Activated T-cell treated with anti-CD3 and anti-CD28 coated beads, Interleukin-2, amount 50 U/mL, for 1 hour (primary cell): ENCODE measurements around the gene AKR1C1.
"Not testable (repeated sequence)": the region's sequence is repeated elsewhere in the genome, so short reads cannot be mapped to it uniquely, and the experiment has no call there.

Experiments
- DNase-seq: peaks from one replicate; pipeline ENCODE4 v3.0.0-alpha.2; 2020

AKR1C1 gene

DNA sequence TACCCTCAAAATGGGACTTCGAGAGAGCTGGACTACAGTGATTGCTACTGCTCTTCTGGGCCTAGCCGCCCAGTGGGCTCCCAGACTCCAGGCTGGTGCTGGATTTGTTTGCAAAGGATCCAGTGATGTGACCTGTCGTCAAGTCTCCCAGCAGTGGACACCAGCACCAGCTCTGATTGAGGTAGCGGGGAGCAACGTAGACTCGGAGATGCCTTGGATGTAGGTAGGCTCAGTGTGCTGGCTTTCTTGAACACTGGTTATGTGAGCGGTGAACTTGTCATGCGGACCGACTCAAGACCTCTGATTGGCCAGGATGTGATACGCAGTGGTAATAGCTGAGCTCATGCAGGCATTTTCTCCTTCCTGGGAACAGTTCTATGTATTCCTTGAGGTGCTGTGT, 21.0 kb downstream of the AKR1C1 start:
- DNase-seq = no peak

DNA sequence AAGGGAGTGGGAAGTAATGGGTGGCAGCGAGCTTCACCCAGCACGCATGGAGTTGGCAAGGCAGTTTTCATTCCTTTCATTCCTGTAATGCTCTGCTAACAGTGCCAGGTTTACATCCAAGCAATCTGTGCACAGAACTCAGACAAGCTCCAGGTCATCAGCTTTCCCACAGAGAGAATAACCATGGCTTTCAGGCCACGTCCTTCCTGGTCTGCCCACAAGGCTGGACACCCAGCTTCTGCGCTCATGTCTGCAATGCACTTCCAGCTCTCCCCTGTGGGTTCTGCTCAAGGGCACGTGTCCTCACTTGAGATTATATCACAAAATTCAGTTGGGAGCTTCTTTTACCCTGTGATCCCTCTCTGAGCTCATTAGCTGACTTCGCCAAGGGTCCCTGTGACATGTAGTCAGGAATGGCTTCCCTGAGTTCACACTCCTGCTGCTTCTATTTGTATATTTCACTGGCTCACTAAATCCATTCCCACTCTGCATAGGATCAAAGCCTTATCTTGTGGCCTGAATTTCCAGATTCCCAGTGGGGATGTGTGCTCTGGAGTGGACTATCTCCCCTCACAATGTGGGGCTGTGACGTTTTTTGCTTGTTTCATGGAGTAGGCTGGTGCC, 21.9 kb downstream of the AKR1C1 start:
- DNase-seq = no peak

DNA sequence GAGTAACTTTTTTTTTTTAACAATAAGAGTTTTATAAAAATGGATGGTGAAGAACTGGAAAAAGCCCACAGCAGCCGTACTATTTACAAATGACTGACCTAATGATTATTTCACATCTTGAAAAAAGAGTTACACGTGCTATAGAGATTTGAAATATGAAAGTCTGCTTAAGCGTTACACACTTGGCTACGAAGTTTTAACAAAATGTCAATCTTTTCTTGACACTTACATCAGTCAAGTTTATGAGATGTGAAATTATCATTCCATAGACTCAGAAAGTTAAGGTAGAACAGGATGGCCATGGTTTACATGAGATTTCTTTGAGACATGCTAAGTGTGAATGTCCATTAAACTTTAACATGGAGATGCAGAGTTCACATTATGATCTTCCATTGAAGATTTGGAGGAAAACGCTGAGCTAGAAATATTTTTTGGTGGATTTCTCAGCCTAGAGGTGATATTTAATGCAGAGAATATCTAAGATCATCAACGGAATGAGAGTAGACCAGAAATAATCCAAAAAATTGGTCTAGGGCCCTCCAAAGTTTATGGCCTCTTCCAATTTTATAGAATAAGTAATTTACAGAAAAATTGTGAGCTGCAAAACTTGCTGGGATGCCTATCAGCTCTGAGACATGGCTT, 24.9 kb downstream of the AKR1C1 start:
- DNase-seq = not testable (repeated sequence)

GRCh38 chr10:4990217-4990616, 27.0 kb downstream of the AKR1C1 start:
- no peak for DNase-seq

- DNase-seq = not testable (repeated sequence)
These were observed 28.2 kb downstream of the AKR1C1 start for GRCh38 chr10:4991463-4991862.

DNA sequence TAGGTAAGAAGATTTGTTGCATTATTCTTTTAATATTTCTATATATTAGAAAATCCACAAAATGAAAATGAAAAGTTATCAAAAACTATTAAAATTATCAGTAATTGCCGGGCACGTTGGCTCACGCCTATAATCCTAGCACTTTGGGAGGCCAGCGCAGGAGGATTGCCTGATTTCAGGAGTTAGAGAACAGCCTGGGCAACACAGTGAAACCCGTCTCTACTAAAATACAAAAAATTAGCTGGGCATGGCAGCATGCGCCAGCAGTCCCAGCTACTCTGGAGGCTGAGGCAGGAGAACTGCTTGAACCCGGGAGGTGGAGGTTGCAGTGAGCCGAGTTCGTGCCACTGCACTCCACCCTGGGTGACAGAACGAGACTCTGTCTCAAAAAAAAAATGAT, 29.3 kb downstream of the AKR1C1 start:
- DNase-seq = not testable (repeated sequence)

DNA sequence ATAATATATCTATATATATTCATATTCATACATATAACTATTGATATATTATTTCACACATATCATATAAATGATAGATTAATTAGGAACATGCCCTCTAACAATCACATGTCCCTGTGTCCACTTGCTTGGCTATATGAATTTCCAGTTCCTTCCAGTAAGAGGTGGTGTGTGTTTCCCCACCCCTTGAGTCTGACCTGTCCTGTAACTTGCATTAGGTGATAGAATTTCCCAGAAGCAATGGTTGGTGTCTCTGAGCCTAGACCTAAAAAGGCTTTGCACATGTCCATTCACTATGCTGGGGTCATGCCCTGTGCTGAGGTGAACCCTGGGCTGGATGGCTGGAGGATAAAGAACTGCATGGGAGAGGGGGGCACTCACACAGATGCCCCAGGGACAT, 31.0 kb downstream of the AKR1C1 start:
- DNase-seq = not testable (repeated sequence)

GRCh38 chr10:4998671-4999070, 35.5 kb downstream of the AKR1C1 start:
- DNase-seq = no peak

DNA sequence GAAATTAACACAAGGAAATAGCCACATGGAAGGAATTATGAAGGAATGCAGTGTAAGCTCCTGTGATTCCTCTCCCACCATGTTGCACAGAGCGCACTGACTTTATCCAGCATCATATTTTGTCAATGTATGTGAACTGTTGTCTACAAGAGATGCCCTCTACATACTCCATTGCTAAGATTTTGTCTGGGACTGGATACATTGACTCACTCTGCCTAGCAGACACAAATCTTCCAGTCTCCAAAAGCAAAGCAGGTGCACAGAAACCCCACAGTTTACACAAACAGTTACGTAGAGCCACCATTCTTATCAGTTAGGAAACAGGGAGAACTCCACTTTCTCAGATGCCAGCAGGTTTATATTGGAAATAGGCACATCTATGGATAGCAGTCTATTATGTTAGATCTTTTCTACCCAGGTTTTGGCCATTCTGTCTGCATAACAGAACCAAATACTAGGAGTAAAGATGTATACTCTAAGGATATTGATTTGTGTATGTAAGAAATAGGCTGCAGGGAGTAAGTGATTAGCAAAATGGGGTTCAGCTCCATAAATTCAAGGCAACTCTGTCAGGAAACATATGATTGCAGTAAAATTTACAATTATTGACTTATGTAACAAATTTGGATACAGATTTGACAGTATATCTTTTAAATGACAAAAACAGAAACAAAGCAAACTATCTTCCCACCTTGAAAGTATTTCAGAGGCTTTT, 39.0 kb downstream of the AKR1C1 start:
- DNase-seq = no peak

- DNase-seq = not testable (repeated sequence)
These were observed 40.2 kb downstream of the AKR1C1 start, which contains the start of gene AKR1C2 for GRCh38 chr10:5003127-5004029. Gene AKR1C2 (minus strand): TSS chr10:5003857. CDS start chr10:5003835, 22 bp downstream.

- not testable (repeated sequence) for DNase-seq
These were observed 40.8 kb downstream of the AKR1C1 start for GRCh38 chr10:5004030-5004385.

DNA sequence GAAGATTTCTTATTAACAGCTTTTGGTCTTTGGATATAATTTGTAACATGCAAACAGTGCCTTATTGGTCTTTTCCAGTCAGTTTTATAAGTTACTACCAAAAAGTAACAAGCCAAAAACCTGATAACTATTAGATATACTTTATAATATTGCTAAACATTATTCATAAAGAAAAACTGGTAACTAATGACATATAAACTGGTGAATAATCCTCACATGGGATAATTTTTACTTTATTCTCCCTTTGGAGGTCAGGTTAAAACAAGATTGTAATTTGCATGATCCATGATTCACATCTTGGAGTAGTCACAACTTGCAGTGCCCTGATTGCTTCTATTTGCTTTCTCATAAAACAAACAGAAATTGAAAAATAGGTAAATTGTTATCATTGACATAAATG, 41.3 kb downstream of the AKR1C1 start:
- not testable (repeated sequence) for DNase-seq

DNA sequence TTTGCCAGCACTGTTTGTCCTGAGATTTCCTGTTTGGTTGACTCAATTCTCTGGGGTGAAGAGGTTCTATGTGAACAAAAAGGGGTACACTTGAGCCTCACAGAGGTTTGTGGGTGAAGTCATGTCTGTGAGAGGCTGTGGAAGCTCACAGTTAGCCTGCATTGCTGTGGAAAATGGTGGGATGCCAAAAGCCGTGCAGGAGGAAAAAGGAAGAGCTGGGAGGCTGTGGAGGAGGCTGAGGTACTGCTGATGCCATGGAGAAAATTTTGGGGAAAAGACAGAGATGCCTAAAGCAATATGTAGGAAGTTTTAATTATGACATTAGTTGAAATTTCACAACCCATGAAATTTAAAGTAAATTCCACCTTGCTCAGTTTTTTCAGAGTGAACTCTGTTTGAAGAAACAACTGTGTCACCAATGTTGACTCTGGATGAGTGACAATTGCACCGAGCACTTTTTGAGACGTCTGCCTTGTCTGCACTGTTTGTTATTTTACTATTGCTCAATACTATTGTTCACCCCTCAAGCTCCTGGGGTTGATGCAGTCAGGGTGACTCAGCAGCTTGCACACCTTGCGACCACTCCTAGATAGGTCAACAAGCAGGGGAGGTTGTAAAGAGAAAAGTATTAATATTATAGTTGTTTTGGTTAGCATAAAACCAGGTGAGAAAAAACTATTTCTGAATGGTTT, 45.8 kb downstream of the AKR1C1 start:
- not testable (repeated sequence) for DNase-seq

DNA sequence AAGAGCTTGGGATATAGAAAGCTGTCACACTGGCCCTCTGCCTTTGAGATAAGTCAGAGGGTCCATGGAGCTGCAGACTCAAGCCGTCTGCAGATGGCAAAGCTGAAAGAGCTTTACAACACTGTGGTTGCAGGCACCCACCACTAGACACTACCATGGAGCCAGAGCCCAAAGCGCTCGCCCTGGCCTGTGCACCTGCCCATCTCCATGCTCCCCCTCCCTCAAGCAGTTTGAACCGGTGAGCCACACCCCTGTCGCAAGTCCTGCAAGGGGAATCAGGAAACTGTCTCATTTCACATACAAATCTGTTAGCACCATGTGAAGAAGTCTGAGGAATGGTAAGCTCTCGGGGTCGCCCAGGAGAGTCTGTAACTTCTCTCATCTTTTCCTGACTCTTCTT, 46.8 kb downstream of the AKR1C1 start:
- not testable (repeated sequence) for DNase-seq

- not testable (repeated sequence) for DNase-seq
These were observed 48.2 kb downstream of the AKR1C1 start for GRCh38 chr10:5011392-5011791.

DNA sequence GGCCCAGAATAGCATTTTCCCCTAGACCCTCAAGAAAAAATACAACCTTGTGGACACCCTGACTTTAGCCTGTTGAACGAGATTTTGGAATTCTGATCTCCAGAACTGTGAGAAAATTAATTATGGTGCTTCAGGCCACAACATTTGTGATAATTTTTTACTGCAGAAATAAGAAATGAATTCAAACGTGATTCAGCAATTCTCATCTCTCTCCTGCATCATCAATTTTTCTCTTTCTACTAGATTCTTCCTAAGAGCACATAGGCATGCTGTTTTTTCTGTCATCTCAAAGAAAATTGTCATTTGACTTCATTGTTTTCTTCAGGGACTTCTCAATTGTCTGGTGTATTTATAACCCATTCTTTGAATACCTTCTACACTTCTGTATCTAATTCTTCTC, 49.4 kb downstream of the AKR1C1 start:
- DNase-seq = no peak

DNA sequence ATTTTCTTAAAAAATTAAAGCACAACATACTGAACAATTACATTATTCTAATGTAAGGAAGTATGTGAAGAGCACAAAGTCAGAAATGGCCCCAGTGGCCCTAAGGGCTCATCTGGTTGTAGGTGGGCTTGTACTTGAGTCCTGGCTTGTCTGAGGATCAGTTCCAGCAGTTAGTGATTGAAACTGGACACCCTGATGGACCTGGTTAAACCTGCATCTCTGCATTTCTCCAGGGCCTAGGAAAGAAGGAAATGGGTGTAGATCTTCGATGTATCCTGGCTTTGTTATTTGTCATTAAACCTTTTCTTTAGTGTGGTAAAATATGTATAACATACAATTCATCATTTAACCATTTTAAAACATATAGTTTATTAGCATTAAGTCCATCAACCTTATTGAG, 50.2 kb downstream of the AKR1C1 start:
- no peak for DNase-seq

GRCh38 chr10:5014200-5014910, 51.1 kb downstream of the AKR1C1 start:
- not testable (repeated sequence) for DNase-seq

DNA sequence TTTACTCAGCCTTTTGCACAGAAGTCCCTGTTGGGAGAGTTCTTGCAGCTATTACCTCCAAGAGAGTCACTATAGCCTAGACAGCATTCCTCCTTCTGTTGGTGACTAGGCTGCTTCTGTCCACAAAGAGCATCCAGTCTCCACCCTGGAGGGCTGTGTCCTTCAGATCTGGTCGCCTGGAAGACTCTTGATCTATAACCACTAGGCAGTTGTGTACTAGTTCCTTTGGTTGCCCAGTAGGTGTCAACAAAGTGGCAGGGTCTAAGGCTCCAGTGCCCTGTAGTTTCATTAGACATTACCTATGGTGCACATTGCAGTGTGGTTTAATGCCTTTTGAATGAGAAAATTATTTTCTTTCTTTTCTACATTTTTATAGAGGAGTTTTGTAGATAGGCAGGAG, 51.7 kb downstream of the AKR1C1 start:
- DNase-seq = no peak

GRCh38 chr10:5018134-5018533, 54.9 kb downstream of the AKR1C1 start:
- no peak for DNase-seq

- not testable (repeated sequence) for DNase-seq
These were observed 55.6 kb downstream of the AKR1C1 start for GRCh38 chr10:5018671-5019277.
